Nephron progenitor cell (in vitro differentiated cells): ENCODE measurements around the gene CFAP54.
"Not testable (repeated sequence)": the region's sequence is repeated elsewhere in the genome, so short reads cannot be mapped to it uniquely, and the experiment has no call there.

Source experiments
- DNase-seq: peaks from one replicate; pipeline ENCODE4 v3.0.0; 2021
- H3K27ac Mint-ChIP-seq: 2 replicates; pipeline ENCODE4 v1.8.0; 2021; ENCODE audit warnings: mild to moderate bottlenecking, moderate library complexity, mixed read lengths
- H3K27me3 Mint-ChIP-seq: 2 replicates; pipeline ENCODE4 v1.8.0; 2021; ENCODE audit warnings: mild to moderate bottlenecking, low read depth, mixed read lengths; ENCODE audit not compliant: poor library complexity
- H3K36me3 Mint-ChIP-seq: 2 replicates; pipeline ENCODE4 v1.8.0; 2021; ENCODE audit warnings: low read depth, mixed read lengths
- H3K4me1 Mint-ChIP-seq: 2 replicates; pipeline ENCODE4 v1.8.0; 2021; ENCODE audit warnings: mixed read lengths
- H3K4me3 Mint-ChIP-seq: 2 replicates; pipeline ENCODE4 v1.8.0; 2021; ENCODE audit warnings: mild to moderate bottlenecking, moderate library complexity, mixed read lengths
- H3K9me3 Mint-ChIP-seq: 2 replicates; pipeline ENCODE4 v1.8.0; 2021; ENCODE audit warnings: mild to moderate bottlenecking, moderate library complexity, mixed read lengths
- CTCF ChIP-seq: fragments of 200-600 bp; sonication (generic); IDR thresholded peaks from 2 replicates; pipeline ENCODE4 v1.5.0; 2021; ENCODE audit warnings: antibody characterized with exemption

CFAP54 gene

DNA sequence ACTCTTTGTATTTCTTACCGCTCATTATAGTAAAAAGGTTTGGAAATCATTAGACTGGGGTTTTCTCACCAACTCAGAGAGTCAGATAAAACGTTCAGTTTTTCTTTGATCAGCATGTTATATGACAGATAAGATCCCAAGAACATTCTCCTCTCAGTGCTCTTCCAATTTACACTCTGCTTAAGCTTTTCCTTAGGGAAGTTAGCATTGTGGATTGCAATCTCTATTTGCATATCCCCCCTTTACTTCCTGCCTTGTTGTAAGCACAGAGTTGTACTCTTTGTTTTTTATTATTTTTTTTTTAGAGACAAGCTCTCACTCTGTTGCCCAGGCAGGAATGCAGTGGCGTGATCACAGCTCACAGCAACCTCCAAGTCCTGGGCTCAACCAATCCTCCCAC is 11.4 kb upstream of the CFAP54 start:
- Mint-ChIP-seq H3K27ac (no peak overlapping the region), H3K4me3 (no peak overlapping the region), H3K36me3 (no peaks in the 10 kb centered on the region), H3K9me3 (no peaks in the 10 kb centered on the region), H3K27me3 (peaks cover 2% of the 10 kb centered on the region), H3K4me1 (no peaks in the 10 kb centered on the region)
- no peak for TF ChIP-seq CTCF
- no peak for DNase-seq

- Mint-ChIP-seq H3K27ac (no peak overlapping the region), H3K4me1 (peaks cover 5% of the 10 kb centered on the region), H3K27me3 (peaks cover 4% of the 10 kb centered on the region), H3K36me3 (no peaks in the 10 kb centered on the region), H3K4me3 (no peak overlapping the region), H3K9me3 (no peaks in the 10 kb centered on the region)
- TF ChIP-seq CTCF = no peak
- DNase-seq = no peak
Observed at GRCh38 chr12:96482086-96482485, 7.3 kb upstream of the CFAP54 start.

- H3K27me3 Mint-ChIP-seq = peaks cover 3% of the 10 kb centered on the region
- no peak overlapping the region for H3K27ac Mint-ChIP-seq
Observed at GRCh38 chr12:96483116-96483515, 6.3 kb upstream of the CFAP54 start.

GRCh38 chr12:96486751-96487613 is 2.4 kb upstream of the CFAP54 start:
- H3K36me3 Mint-ChIP-seq = no peaks in the 10 kb centered on the region
- H3K4me3 Mint-ChIP-seq = no peak overlapping the region
- peaks cover 14% of the 10 kb centered on the region for H3K27me3 Mint-ChIP-seq
- H3K9me3 Mint-ChIP-seq = no peaks in the 10 kb centered on the region
- no peak for DNase-seq
- H3K4me1 Mint-ChIP-seq = peaks cover 20% of the 10 kb centered on the region
- no peak overlapping the region for H3K27ac Mint-ChIP-seq
- TF ChIP-seq CTCF = no peak

More at GRCh38 chr12:96483116-96483515, 6.3 kb upstream of the CFAP54 start:
- no peak overlapping the region for H3K4me3 Mint-ChIP-seq
- H3K36me3 Mint-ChIP-seq = no peaks in the 10 kb centered on the region
- H3K4me1 Mint-ChIP-seq = peaks cover 5% of the 10 kb centered on the region
- no peak for DNase-seq
- no peak for TF ChIP-seq CTCF
- no peaks in the 10 kb centered on the region for H3K9me3 Mint-ChIP-seq

- no peaks in the 10 kb centered on the region for H3K9me3 Mint-ChIP-seq
- no peak for TF ChIP-seq CTCF
- peaks cover 20% of the 10 kb centered on the region for H3K4me1 Mint-ChIP-seq
- no peak overlapping the region for H3K4me3 Mint-ChIP-seq
- H3K27me3 Mint-ChIP-seq = peaks cover 20% of the 10 kb centered on the region
- no peak for DNase-seq
- no peak overlapping the region for H3K27ac Mint-ChIP-seq
- H3K36me3 Mint-ChIP-seq = no peaks in the 10 kb centered on the region
Observed at GRCh38 chr12:96487634-96488033, 1.7 kb upstream of the CFAP54 start.

DNA sequence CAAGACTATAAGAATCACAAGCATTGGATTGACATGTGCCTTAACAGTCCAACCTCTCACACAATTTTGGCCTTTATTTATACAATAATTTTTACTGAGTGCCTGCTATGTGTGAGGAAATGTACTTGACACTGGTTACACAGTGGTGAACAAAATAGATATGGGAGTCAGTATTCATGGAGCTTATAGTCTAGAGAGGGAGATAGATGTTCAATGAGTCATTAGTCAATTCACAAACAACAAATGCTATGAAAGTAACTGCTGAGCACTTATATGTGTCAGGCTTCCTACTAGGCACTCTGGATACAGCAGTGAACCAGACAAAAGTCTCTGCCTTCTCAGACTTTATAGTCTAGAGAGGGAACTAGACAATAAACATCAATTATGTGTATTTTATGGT is 3.7 kb downstream of the CFAP54 start:
- H3K27me3 Mint-ChIP-seq = peaks cover 17% of the 10 kb centered on the region
- peaks cover 14% of the 10 kb centered on the region for H3K4me1 Mint-ChIP-seq
- no peak for TF ChIP-seq CTCF
- H3K9me3 Mint-ChIP-seq = no peaks in the 10 kb centered on the region
- no peaks in the 10 kb centered on the region for H3K36me3 Mint-ChIP-seq
- no peak for DNase-seq
- no peak overlapping the region for H3K4me3 Mint-ChIP-seq
- no peak overlapping the region for H3K27ac Mint-ChIP-seq

GRCh38 chr12:96494154-96494553 is 4.8 kb downstream of the CFAP54 start:
- H3K27ac Mint-ChIP-seq, H3K9me3 Mint-ChIP-seq, DNase-seq, H3K4me3 Mint-ChIP-seq, H3K36me3 Mint-ChIP-seq: not testable (repeated sequence)
- peaks cover 11% of the 10 kb centered on the region for H3K27me3 Mint-ChIP-seq
- H3K4me1 Mint-ChIP-seq = peaks cover 14% of the 10 kb centered on the region
